CD4-positive, CD25-positive, alpha-beta regulatory T cell (primary cell): ENCODE measurements around the gene AZIN2. TPM values are rescaled to one million over a fixed set of nuclear protein-coding genes. Genes with fewer than 3 reads are reported as not detected.
"Not testable (repeated sequence)": the region's sequence is repeated elsewhere in the genome, so short reads cannot be mapped to it uniquely, and the experiment has no call there.

Experiments
- ATAC-seq, 2 donors: fragments of 150-1000 bp; cut with Tn5 transposase; one replicate each; pipeline ENCODE4 v1.10.0; 2021; ENCODE audit warnings: low read depth in 2 of 2, moderate number of reproducible peaks in 2 of 2, moderate library complexity in 1 of 2
- DNase-seq, 3 donors: peaks; one replicate each; pipeline versions ENCODE4 v3.0.0 to v3.0.0-alpha.2; 2012 to 2022; ENCODE audit warnings: mixed read lengths in 1 of 3
- H3K27ac ChIP-seq: one replicate; pipeline ENCODE4 v1.7.0; 2013; ENCODE audit warnings: mild to moderate bottlenecking, low read length; ENCODE audit not compliant: insufficient read depth, poor library complexity, severe bottlenecking
- H3K27me3 ChIP-seq: one replicate; pipeline ENCODE4 v1.7.0; 2013; ENCODE audit warnings: low read length; ENCODE audit not compliant: control insufficient read depth, insufficient read depth
- H3K36me3 ChIP-seq: one replicate; pipeline ENCODE4 v1.7.0; 2013; ENCODE audit warnings: mild to moderate bottlenecking, low read length, moderate library complexity; ENCODE audit not compliant: control insufficient read depth, insufficient read depth
- H3K4me1 ChIP-seq: 2 replicates; pipeline ENCODE4 v1.7.0; 2013; ENCODE audit warnings: mild to moderate bottlenecking, low read length; ENCODE audit not compliant: insufficient read depth, control insufficient read depth, poor library complexity, severe bottlenecking
- H3K4me3 ChIP-seq: one replicate; pipeline ENCODE4 v1.7.0; 2013; ENCODE audit warnings: low read depth, mild to moderate bottlenecking, low read length, moderate library complexity
- H3K9me3 ChIP-seq, 2 experiments: 1 replicate in 1 of 2; 2 replicates in 1 of 2; pipeline ENCODE4 v1.7.0; 2013; ENCODE audit warnings: low read length in 2 of 2, mild to moderate bottlenecking in 1 of 2, moderate library complexity in 1 of 2; ENCODE audit not compliant: control insufficient read depth in 2 of 2
- H3K27ac Mint-ChIP-seq, 3 donors: one replicate each; pipeline ENCODE4 v1.8.0; 2020 to 2022; ENCODE audit warnings: mild to moderate bottlenecking in 3 of 3, mixed read lengths in 3 of 3, moderate library complexity in 2 of 3
- H3K27me3 Mint-ChIP-seq: one replicate; pipeline ENCODE4 v1.8.0; 2022; ENCODE audit warnings: mild to moderate bottlenecking, mixed read lengths
- H3K36me3 Mint-ChIP-seq: one replicate; pipeline ENCODE4 v1.8.0; 2020; ENCODE audit warnings: mixed read lengths
- H3K4me1 Mint-ChIP-seq, 4 donors: one replicate each; pipeline ENCODE4 v1.8.0; 2020 to 2022; ENCODE audit warnings: mixed read lengths in 4 of 4, mild to moderate bottlenecking in 1 of 4
- H3K4me3 Mint-ChIP-seq, 4 donors: one replicate each; pipeline ENCODE4 v1.8.0; 2020 to 2022; ENCODE audit warnings: mild to moderate bottlenecking in 4 of 4, mixed read lengths in 4 of 4, moderate library complexity in 3 of 4
- H3K9me3 Mint-ChIP-seq, 7 donors: one replicate each; pipeline ENCODE4 v1.8.0; 2020 to 2022; ENCODE audit warnings: mixed read lengths in 7 of 7, mild to moderate bottlenecking in 3 of 7, moderate library complexity in 2 of 7
- polyA plus RNA-seq, 4 donors: library from polyadenylated mRNA; unstranded; fragments of 300-500 nt; fragmentation: Illumina TruSeq; gene quantifications; one replicate each; pipeline ENCODE4 v1.2.3, GENCODE V29; 2021
- total RNA-seq: library from RNA; stranded (reverse); gene quantifications from one replicate; pipeline ENCODE4 v1.2.3, GENCODE V29; 2022

The AZIN2 gene
- total and polyA plus RNA-seq, 5 donors from 2014 or later, result 0.69 to 1.9 (median 1.3) TPM; not detected in 1

DNA sequence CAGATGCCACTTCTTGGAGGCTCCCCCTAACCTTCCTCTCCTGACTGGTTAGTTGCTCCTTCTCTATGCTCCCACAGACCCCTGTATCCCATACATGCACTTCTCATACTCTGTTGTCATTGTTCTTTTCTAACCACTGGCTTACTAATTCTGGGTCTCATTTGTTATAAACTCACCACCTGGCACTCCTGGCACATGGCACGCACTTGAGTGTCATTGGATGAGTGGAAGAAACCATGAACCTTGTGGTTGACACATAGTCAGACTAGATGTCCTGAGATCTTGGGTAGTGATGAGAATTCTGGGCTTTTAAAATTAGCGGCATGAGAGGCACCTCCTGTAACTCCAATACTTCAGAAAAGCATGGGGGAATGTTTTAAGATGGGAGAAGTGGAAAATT, 51.6 kb downstream of the AZIN2 start:
- H3K36me3 ChIP-seq, result no peaks in the 10 kb centered on the region
- Mint-ChIP-seq H3K4me3 (no peak overlapping the region), H3K4me1 (peaks cover 5 to 49% (median 36%) of the 10 kb centered on the region in 4 donors), H3K36me3 (peaks cover 14% of the 10 kb centered on the region), H3K27me3 (no peaks in the 10 kb centered on the region), H3K9me3 (no peaks in the 10 kb centered on the region), H3K27ac (peak overlapping the region in 1 of 3 donors; percentile 32)
- no peaks in the 10 kb centered on the region for H3K27me3 ChIP-seq
- no peaks in the 10 kb centered on the region for H3K9me3 ChIP-seq
- ATAC-seq (no peak), DNase-seq (no peak)
- no peak overlapping the region for H3K27ac ChIP-seq
- H3K4me1 ChIP-seq, result peaks cover 29% of the 10 kb centered on the region
- H3K4me3 ChIP-seq, result no peak overlapping the region

DNA sequence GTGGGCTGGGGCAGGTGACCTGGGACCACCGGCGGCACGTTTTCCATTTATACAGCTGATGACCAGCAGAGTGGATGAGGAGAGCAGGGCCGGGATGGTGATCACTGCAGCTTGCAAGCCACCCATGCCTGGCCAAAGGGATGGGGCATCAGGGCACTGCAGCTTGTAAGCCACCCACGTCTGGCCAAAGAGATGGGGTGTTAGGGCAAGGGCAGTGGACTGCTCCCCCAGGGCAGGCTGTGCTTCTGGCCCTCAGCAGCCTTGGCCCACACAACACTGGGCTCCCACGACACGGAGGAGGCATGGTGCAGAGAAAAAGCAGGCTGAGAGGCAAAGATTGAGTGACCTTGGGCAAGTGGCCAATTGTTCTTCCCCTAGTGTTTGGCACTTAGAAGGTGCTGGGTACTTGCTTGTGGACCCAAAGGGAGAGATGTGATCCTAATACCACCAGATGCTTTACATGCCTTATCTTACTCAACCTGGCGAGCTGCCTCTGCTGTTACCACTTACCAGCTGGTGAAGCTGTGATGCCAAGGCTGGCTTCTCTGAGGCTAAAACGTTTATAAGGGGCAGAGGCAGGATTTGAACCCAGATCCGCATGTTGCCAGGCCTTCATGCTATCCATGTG, 52.6 kb downstream of the AZIN2 start:
- peak overlapping the region in 1 of 3 donors; percentile 55 for H3K27ac Mint-ChIP-seq
- no peak for DNase-seq

DNA sequence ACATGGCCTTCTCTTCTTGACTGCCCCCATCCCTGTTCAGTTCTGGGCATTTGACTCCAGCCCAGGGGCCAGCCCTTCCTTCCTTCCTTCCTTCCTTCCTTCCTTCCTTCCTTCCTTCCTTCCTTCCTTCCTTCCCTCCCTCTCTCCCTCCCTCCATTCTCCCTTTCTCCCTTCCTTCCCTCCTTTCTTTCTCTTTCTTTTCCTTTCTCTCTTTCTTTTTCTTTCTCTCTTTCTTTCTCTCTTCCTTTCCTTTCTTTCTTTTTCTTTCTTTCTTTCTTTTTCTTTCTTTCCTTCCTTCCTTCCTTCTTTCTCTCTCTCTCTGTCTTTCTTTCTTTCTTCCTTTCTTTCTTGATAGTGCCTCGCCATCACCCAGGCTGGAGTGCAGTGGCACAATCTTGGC, 55.1 kb downstream of the AZIN2 start:
- H3K36me3 ChIP-seq, H3K9me3 ChIP-seq, DNase-seq, ATAC-seq, H3K27ac ChIP-seq, H3K4me3 Mint-ChIP-seq, H3K27me3 ChIP-seq, H3K4me1 ChIP-seq, H3K9me3 Mint-ChIP-seq, H3K4me3 ChIP-seq, H3K27me3 Mint-ChIP-seq: not testable (repeated sequence)
- Mint-ChIP-seq H3K27ac (peak overlapping the region in 1 of 3 donors; percentile 95), H3K36me3 (peaks cover 10% of the 10 kb centered on the region), H3K4me1 (peaks cover 0 to 33% (median 17%) of the 10 kb centered on the region in 4 donors)

More for the DNA sequence above, 52.6 kb downstream of the AZIN2 start:
- no peak for ATAC-seq
- no peak overlapping the region for H3K4me3 Mint-ChIP-seq
- H3K9me3 Mint-ChIP-seq, result no peaks in the 10 kb centered on the region
- H3K36me3 ChIP-seq, result no peaks in the 10 kb centered on the region
- H3K27me3 Mint-ChIP-seq, result no peaks in the 10 kb centered on the region
- H3K27me3 ChIP-seq, result no peaks in the 10 kb centered on the region
- H3K4me3 ChIP-seq, result no peak overlapping the region
- peaks cover 14% of the 10 kb centered on the region for H3K36me3 Mint-ChIP-seq
- no peak overlapping the region for H3K27ac ChIP-seq
- H3K4me1 ChIP-seq, result peaks cover 19% of the 10 kb centered on the region
- no peaks in the 10 kb centered on the region for H3K9me3 ChIP-seq
- peaks cover 3 to 45% (median 32%) of the 10 kb centered on the region in 4 donors for H3K4me1 Mint-ChIP-seq

DNA sequence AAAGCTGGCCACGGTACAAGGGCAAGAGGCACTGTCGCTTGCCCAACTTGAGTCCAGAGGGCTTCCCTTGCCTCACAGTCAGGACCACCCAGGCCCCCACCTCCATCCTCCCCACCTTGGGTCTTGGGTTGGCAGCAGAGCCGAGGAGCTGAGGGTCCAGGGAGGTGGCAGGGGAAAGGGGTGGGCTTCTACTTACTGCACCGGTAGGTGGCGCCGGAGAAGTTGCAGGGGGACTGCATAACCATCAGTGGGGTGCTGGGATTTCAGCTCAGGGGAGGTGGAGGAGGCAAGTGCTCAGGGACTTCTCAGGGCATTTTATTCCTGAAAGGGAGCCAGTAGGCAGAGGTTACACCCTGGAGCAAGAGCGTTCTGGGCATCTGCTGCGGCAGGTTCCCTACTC, 56.8 kb downstream of the AZIN2 start:
- peaks cover 10% of the 10 kb centered on the region for H3K36me3 Mint-ChIP-seq
- peak in 2 of 3 donors; percentile 10 to 32 for DNase-seq
- no peak for ATAC-seq
- H3K27me3 Mint-ChIP-seq, result no peaks in the 10 kb centered on the region
- no peaks in the 10 kb centered on the region for H3K9me3 ChIP-seq
- no peak overlapping the region for H3K4me3 Mint-ChIP-seq
- H3K4me3 ChIP-seq, result no peak overlapping the region
- H3K4me1 ChIP-seq, result no peaks in the 10 kb centered on the region
- no peaks in the 10 kb centered on the region for H3K9me3 Mint-ChIP-seq
- H3K36me3 ChIP-seq, result no peaks in the 10 kb centered on the region
- H3K4me1 Mint-ChIP-seq, result peaks cover 0 to 25% (median 8%) of the 10 kb centered on the region in 4 donors
- no peak overlapping the region for H3K27ac Mint-ChIP-seq
- no peak overlapping the region for H3K27ac ChIP-seq
- no peaks in the 10 kb centered on the region for H3K27me3 ChIP-seq

DNA sequence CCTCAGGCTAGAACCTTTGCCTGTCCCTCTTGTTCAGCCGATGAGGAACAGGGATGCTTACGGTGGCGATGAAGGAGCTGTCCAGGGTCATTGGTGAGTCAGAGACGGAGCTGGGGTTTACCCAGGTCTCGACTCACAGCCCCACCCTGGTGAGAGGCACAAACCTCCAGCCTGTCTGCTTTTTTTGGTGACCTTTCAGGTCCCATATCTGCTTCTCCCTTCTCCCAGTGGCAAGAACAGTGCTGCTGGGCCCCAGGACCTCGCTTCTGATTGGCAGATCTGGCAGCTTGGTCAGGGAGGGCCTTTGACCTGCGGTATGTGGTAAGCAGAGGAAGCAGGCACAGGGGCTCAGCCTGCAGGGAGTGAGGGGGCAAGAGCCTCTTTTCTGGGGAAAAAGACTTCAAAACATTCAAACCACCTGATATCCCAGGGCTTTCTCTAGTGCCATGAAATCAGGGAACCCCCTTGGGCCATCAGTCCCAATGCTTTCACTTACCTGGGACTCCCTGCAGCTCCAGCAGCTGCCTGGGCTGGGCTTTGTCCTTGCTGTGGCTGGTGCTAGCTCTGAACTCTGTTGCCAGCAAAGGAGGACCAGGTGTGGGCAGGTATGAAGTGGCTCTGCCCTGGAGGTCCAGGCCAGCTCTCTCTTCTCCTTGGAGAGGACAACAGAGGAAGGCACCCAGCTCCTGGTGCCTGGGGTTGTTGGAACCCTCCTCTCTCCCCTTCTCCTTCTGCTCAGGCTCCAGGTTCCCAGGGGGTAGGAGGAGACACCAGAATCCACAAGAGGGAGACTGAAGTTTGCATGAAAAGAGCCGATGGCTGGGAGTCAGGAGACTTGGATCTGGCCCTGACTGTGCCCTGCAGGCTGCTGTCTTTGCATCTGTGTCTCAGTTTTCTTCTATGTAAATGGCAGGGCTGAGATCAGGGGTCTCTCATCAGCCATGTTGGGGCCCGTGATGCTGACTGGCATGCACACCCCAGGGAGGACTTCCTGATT, 59.5 kb downstream of the AZIN2 start:
- Mint-ChIP-seq H3K27ac (peak overlapping the region in 1 of 3 donors; percentile 51), H3K4me1 (peaks cover 0 to 25% (median 11%) of the 10 kb centered on the region in 4 donors), H3K36me3 (peaks cover under 1% of the 10 kb centered on the region), H3K27me3 (no peaks in the 10 kb centered on the region), H3K4me3 (no peak overlapping the region), H3K9me3 (no peaks in the 10 kb centered on the region)
- no peak for DNase-seq
- H3K4me3 ChIP-seq, result no peak overlapping the region
- peaks cover 3% of the 10 kb centered on the region for H3K36me3 ChIP-seq
- no peaks in the 10 kb centered on the region for H3K9me3 ChIP-seq
- ATAC-seq, result peak in 1 of 2 donors; percentile 28
- H3K4me1 ChIP-seq, result no peaks in the 10 kb centered on the region
- no peaks in the 10 kb centered on the region for H3K27me3 ChIP-seq
- no peak overlapping the region for H3K27ac ChIP-seq

DNA sequence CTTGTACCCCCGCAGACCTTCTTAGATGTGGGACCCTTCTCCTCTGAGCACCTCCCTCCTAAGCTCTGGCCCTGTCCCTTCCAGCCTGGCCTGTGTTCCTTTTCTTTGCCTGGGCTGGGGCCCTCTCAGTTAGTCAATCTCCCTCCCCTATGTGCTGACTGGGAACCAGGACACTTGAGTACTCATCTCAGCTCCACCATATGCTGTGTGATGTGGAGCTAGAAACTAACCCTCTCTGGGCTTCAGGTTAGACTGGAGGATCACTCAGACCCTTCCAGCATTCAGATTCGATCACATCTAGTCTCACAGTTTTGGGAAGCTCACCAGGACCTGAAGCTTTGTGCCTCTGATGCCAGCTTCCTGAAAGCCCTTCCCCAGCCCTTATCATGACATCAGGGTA, 60.3 kb downstream of the AZIN2 start:
- Histone ChIP-seq H3K27ac (no peak overlapping the region), H3K9me3 (no peaks in the 10 kb centered on the region), H3K4me3 (no peak overlapping the region), H3K4me1 (no peaks in the 10 kb centered on the region), H3K36me3 (peaks cover 7% of the 10 kb centered on the region), H3K27me3 (no peaks in the 10 kb centered on the region)
- H3K4me1 Mint-ChIP-seq, result peaks cover 0 to 20% (median 10%) of the 10 kb centered on the region in 4 donors
- no peak for DNase-seq
- H3K27me3 Mint-ChIP-seq, result no peaks in the 10 kb centered on the region
- no peaks in the 10 kb centered on the region for H3K9me3 Mint-ChIP-seq
- peaks cover 3% of the 10 kb centered on the region for H3K36me3 Mint-ChIP-seq
- peak overlapping the region; percentile 26 to 85 (median 51) for H3K27ac Mint-ChIP-seq
- no peak for ATAC-seq
- H3K4me3 Mint-ChIP-seq, result no peak overlapping the region

DNA sequence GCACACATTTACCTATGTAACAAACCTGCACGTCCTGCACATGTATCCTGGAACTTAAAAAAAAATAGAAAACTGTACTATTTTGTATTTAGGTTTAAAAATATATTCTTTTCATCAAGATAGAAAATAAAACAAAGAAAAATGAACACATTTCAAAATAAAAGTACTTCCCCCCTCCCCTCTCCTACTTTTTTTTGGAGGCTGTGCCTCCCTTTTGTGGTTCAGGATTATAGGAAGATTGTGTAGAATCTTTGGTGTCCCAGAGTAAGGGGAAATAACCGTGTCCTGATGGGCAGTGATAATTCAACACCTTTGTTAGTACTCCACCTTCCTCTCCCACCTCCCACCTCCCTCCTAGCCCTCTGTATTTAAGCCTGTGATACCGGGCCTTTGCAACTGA, 60.8 kb downstream of the AZIN2 start:
- H3K27ac Mint-ChIP-seq, result peak overlapping the region in 1 of 3 donors; percentile 11
- H3K4me1 Mint-ChIP-seq, result peaks cover 0 to 19% (median 10%) of the 10 kb centered on the region in 4 donors
- no peak for ATAC-seq
- Histone ChIP-seq H3K4me3 (no peak overlapping the region), H3K9me3 (no peaks in the 10 kb centered on the region), H3K27ac (no peak overlapping the region), H3K27me3 (no peaks in the 10 kb centered on the region), H3K36me3 (peaks cover 13% of the 10 kb centered on the region), H3K4me1 (no peaks in the 10 kb centered on the region)
- peaks cover 6% of the 10 kb centered on the region for H3K36me3 Mint-ChIP-seq
- H3K27me3 Mint-ChIP-seq, result no peaks in the 10 kb centered on the region
- no peak for DNase-seq
- no peaks in the 10 kb centered on the region for H3K9me3 Mint-ChIP-seq
- no peak overlapping the region for H3K4me3 Mint-ChIP-seq
